ENCODE measurements around the gene TMA7.

The TMA7 gene

GRCh38 chr3:48445277-48445882 is 5.3 kb downstream of the TMA7 start:
- TF ChIP-seq FOXP2 (optimal IDR thresholded peaks at IDR 0.05; ENCODE audit: borderline replicate concordance, extremely low read depth, extremely low read length, insufficient read depth) (no peak), REST (IDR thresholded peaks at IDR 0.05; ENCODE audit: insufficient read depth in 1 of 2, low read depth in 2 of 2, low read length in 2 of 2) (no peak), SIN3A (IDR thresholded peaks at IDR 0.05; ENCODE audit: borderline replicate concordance, insufficient read depth, low read length) (no peak)

- no peak for TF ChIP-seq POLR2AphosphoS5 (IDR thresholded peaks at IDR 0.05; ENCODE audit: low read depth, low read length)
- no peak for TF ChIP-seq TAF1 (IDR thresholded peaks at IDR 0.05; ENCODE audit: borderline replicate concordance, insufficient read depth, low read length)
- no peak for TF ChIP-seq SIN3A (IDR thresholded peaks at IDR 0.05; ENCODE audit: borderline replicate concordance, insufficient read depth, low read length)
- TF ChIP-seq FOXP2 (optimal IDR thresholded peaks at IDR 0.05; ENCODE audit: borderline replicate concordance, extremely low read depth, extremely low read length, insufficient read depth) = no peak
- no peak for TF ChIP-seq REST (IDR thresholded peaks at IDR 0.05; ENCODE audit: insufficient read depth in 1 of 2, low read depth in 2 of 2, low read length in 2 of 2)
These were observed 6.0 kb downstream of the TMA7 start for GRCh38 chr3:48446043-48446424.

GRCh38 chr3:48446425-48447193 is 6.6 kb downstream of the TMA7 start, which contains the start of gene ATRIP:
Gene ATRIP (plus strand): TSS chr3:48446737. CDS start chr3:48446846, 109 bp downstream.
- TF ChIP-seq SIN3A (IDR thresholded peaks at IDR 0.05; ENCODE audit: borderline replicate concordance, insufficient read depth, low read length) = peak; percentile 62; the same call in 1 of the 2 replicates
- TF ChIP-seq FOXP2 (optimal IDR thresholded peaks at IDR 0.05; ENCODE audit: borderline replicate concordance, extremely low read depth, extremely low read length, insufficient read depth) = peak; percentile 81
- peak in 1 of 2 experiments; percentile 53; a peak in 1 of 4 replicates for TF ChIP-seq REST (IDR thresholded peaks at IDR 0.05; ENCODE audit: insufficient read depth in 1 of 2, low read depth in 2 of 2, low read length in 2 of 2)
- peak; percentile 96 for TF ChIP-seq POLR2AphosphoS5 (IDR thresholded peaks at IDR 0.05; ENCODE audit: low read depth, low read length)
- peak; percentile 90; the same call in 1 of the 2 replicates for TF ChIP-seq TAF1 (IDR thresholded peaks at IDR 0.05; ENCODE audit: borderline replicate concordance, insufficient read depth, low read length)

GRCh38 chr3:48451270-48451669 is 11.2 kb downstream of the TMA7 start:
- no peak for TF ChIP-seq POLR2AphosphoS5 (IDR thresholded peaks at IDR 0.05; ENCODE audit: low read depth, low read length)
- TF ChIP-seq FOXP2 (optimal IDR thresholded peaks at IDR 0.05; ENCODE audit: borderline replicate concordance, extremely low read depth, extremely low read length, insufficient read depth) = no peak
- TF ChIP-seq SIN3A (IDR thresholded peaks at IDR 0.05; ENCODE audit: borderline replicate concordance, insufficient read depth, low read length) = no peak
- TF ChIP-seq REST (IDR thresholded peaks at IDR 0.05; ENCODE audit: insufficient read depth in 1 of 2, low read depth in 2 of 2, low read length in 2 of 2) = no peak
- no peak for TF ChIP-seq TAF1 (IDR thresholded peaks at IDR 0.05; ENCODE audit: borderline replicate concordance, insufficient read depth, low read length)

Measured in PFSK-1 (cell line).